Measurements from ENCODE around the gene FIGLA.
"Not testable (repeated sequence)": the region's sequence is repeated elsewhere in the genome, so short reads cannot be mapped to it uniquely, and the experiment has no call there.

The FIGLA gene

GRCh38 chr2:70743677-70744076, 46.8 kb downstream of the FIGLA start:
- ChIA-PET POLR2A (no interaction called here), CTCF (interaction anchor here (1.1 kb wide), 1 partner anchor 118 kb away, joined by 3 read pairs; no protein-coding TSS in a partner anchor)

GRCh38 chr2:70743068-70743467, 47.4 kb downstream of the FIGLA start:
- ChIA-PET CTCF (interaction anchor here (1.1 kb wide), 1 partner anchor 119 kb away, joined by 3 read pairs; no protein-coding TSS in a partner anchor), POLR2A (no interaction called here)
- no peak for DNase-seq (ENCODE audit: extremely low spot score)
- TF ChIP-seq CTCF (IDR thresholded peaks at IDR 0.05; ENCODE audit: control extremely low read depth, extremely low read depth, low read depth, missing control alignments), result no peak

More at GRCh38 chr2:70743677-70744076, 46.8 kb downstream of the FIGLA start:
- TF ChIP-seq CTCF (IDR thresholded peaks at IDR 0.05; ENCODE audit: control extremely low read depth, extremely low read depth, low read depth, missing control alignments), result no peak
- no peak for DNase-seq (ENCODE audit: extremely low spot score)

GRCh38 chr2:70739492-70739891, 51.0 kb downstream of the FIGLA start:
- CTCF ChIA-PET, result interaction anchor here (1.3 kb wide), 1 partner anchor 46 kb away, joined by 3 read pairs; no protein-coding TSS in a partner anchor
- DNase-seq (ENCODE audit: extremely low spot score); POLR2A ChIA-PET: not testable (repeated sequence)

GRCh38 chr2:70738159-70738558, 52.3 kb downstream of the FIGLA start:
- ChIA-PET POLR2A (no interaction called here), CTCF (interaction anchor here (1.3 kb wide), 1 partner anchor 47 kb away, joined by 3 read pairs; no protein-coding TSS in a partner anchor)
- no peak for DNase-seq (ENCODE audit: extremely low spot score)
- TF ChIP-seq CTCF (IDR thresholded peaks at IDR 0.05; ENCODE audit: control extremely low read depth, extremely low read depth, low read depth, missing control alignments), result no peak

GRCh38 chr2:70735071-70735470, 55.4 kb downstream of the FIGLA start:
- ChIA-PET CTCF (no interaction called here), POLR2A (no interaction called here)
- TF ChIP-seq CTCF (IDR thresholded peaks at IDR 0.05; ENCODE audit: control extremely low read depth, extremely low read depth, low read depth, missing control alignments), result no peak
- no peak for DNase-seq (ENCODE audit: extremely low spot score)

- no peak for DNase-seq (ENCODE audit: extremely low spot score)
- ChIA-PET CTCF (no interaction called here), POLR2A (no interaction called here)
- TF ChIP-seq CTCF (IDR thresholded peaks at IDR 0.05; ENCODE audit: control extremely low read depth, extremely low read depth, low read depth, missing control alignments), result no peak
These were observed 56.7 kb downstream of the FIGLA start for GRCh38 chr2:70733646-70734180.

GRCh38 chr2:70732766-70733645, 57.4 kb downstream of the FIGLA start:
- DNase-seq (ENCODE audit: extremely low spot score), result no peak
- POLR2A ChIA-PET, result no interaction called here
- CTCF ChIA-PET, result interaction anchor here (1.1 to 1.2 kb wide), 2 partner anchors 9 to 93 kb away, joined by 3 read pairs; no protein-coding TSS in a partner anchor
- no peak for TF ChIP-seq CTCF (IDR thresholded peaks at IDR 0.05; ENCODE audit: control extremely low read depth, extremely low read depth, low read depth, missing control alignments)

All from GM10248 (cell line).